HFFc6 (cell line): Measurements from ENCODE around the gene WASHC4. TPM values are rescaled to one million over a fixed set of nuclear protein-coding genes. Genes with fewer than 3 reads are reported as not detected.

Source experiments
- DNase-seq: peaks from one replicate; pipeline ENCODE4 v3.0.0-alpha.2; 2018
- H3K27ac Mint-ChIP-seq: 2 replicates; pipeline ENCODE4 v1.8.0; 2020; ENCODE audit warnings: mild to moderate bottlenecking, mixed read lengths
- H3K27me3 Mint-ChIP-seq: 2 replicates; pipeline ENCODE4 v1.8.0; 2021; ENCODE audit warnings: mild to moderate bottlenecking, moderate library complexity, mixed read lengths; ENCODE audit not compliant: insufficient read depth
- H3K36me3 Mint-ChIP-seq: 2 replicates; pipeline ENCODE4 v1.8.0; 2021; ENCODE audit warnings: low read depth, mixed read lengths
- H3K4me1 Mint-ChIP-seq: 2 replicates; pipeline ENCODE4 v1.8.0; 2020; ENCODE audit warnings: low read depth, mixed read lengths
- H3K4me3 Mint-ChIP-seq: 2 replicates; pipeline ENCODE4 v1.8.0; 2020; ENCODE audit warnings: mild to moderate bottlenecking, moderate library complexity, mixed read lengths
- H3K9me3 Mint-ChIP-seq: 2 replicates; pipeline ENCODE4 v1.8.0; 2020; ENCODE audit warnings: mild to moderate bottlenecking, mixed read lengths
- total RNA-seq, 6 experiments: library from RNA; stranded (reverse); fragmentation: NEBNext Ultra II Directional; extraction: Animal tissue kit (Norgen Biotek cat#: 25700); gene quantifications; 2 replicates in 1 of 6; 3 replicates in 5 of 6; pipeline ENCODE4 v1.2.3, GENCODE V29; 2021
- TF ChIP-seq, protein P1 (sequence below): fragments of 200-600 bp; sonication (generic); IDR thresholded peaks from 2 replicates; pipeline ENCODE4 v1.5.0; 2021; ENCODE audit warnings: antibody characterized with exemption, mild to moderate bottlenecking

The WASHC4 gene
- total RNA-seq, 6 experiments from 2014 or later, result 41.6 to 47.3 (median 44.1) TPM

DNA sequence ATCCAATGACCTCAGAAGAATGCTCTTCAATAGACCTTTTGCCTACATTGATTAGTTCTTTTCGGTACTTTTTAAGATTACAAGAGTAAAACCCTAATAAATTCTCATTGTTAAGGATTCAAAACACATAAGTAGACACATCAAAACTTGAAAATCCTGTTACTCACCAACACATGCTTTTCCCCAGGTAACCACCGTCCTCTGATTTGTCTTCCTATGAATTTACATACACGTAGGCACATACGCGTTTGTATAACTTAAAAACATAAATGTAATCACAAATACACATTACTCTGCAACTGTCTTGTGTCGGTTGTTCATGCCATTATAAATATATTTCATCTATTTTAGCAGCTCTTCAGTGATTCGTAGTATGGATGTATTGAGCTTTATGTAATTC, 910 bp upstream of the WASHC4 start:
- Mint-ChIP-seq H3K4me3 (peak overlapping the region; percentile 91), H3K36me3 (peaks cover 5% of the 10 kb centered on the region; the same call in 1 of the 2 replicates), H3K27ac (no peak overlapping the region; the same call in 1 of the 2 replicates), H3K9me3 (no peaks in the 10 kb centered on the region), H3K4me1 (peaks cover 36% of the 10 kb centered on the region), H3K27me3 (peaks cover 4% of the 10 kb centered on the region; the same call in 1 of the 2 replicates)
- TF ChIP-seq, protein P1, sequence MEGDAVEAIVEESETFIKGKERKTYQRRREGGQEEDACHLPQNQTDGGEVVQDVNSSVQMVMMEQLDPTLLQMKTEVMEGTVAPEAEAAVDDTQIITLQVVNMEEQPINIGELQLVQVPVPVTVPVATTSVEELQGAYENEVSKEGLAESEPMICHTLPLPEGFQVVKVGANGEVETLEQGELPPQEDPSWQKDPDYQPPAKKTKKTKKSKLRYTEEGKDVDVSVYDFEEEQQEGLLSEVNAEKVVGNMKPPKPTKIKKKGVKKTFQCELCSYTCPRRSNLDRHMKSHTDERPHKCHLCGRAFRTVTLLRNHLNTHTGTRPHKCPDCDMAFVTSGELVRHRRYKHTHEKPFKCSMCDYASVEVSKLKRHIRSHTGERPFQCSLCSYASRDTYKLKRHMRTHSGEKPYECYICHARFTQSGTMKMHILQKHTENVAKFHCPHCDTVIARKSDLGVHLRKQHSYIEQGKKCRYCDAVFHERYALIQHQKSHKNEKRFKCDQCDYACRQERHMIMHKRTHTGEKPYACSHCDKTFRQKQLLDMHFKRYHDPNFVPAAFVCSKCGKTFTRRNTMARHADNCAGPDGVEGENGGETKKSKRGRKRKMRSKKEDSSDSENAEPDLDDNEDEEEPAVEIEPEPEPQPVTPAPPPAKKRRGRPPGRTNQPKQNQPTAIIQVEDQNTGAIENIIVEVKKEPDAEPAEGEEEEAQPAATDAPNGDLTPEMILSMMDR, result no peak
- no peak for DNase-seq

DNA sequence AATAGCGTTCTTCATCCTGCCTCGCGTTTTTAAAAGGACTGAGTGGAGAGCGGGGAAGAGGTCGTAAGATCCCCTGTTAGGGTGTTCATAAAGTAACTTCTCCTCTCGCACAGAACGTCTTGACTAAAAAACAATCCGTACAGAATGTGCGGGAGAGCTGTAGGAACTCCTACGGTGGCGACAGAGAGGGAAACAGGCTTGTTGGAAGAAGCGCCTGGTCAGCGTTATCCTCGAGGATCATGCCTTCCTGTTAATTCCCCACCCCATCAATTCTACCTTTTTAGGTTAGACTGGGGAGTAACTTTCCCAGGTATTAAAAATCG, 399 bp upstream of the WASHC4 start:
- TF ChIP-seq, protein P1, result no peak
- H3K4me3 Mint-ChIP-seq, result peak overlapping the region; percentile 91
- H3K4me1 Mint-ChIP-seq, result peaks cover 41% of the 10 kb centered on the region
- peaks cover 10% of the 10 kb centered on the region for H3K36me3 Mint-ChIP-seq
- DNase-seq, result no peak
- H3K27me3 Mint-ChIP-seq, result peaks cover 4% of the 10 kb centered on the region; the same call in 1 of the 2 replicates
- H3K27ac Mint-ChIP-seq, result peak overlapping the region; percentile 86
- H3K9me3 Mint-ChIP-seq, result no peaks in the 10 kb centered on the region

DNA sequence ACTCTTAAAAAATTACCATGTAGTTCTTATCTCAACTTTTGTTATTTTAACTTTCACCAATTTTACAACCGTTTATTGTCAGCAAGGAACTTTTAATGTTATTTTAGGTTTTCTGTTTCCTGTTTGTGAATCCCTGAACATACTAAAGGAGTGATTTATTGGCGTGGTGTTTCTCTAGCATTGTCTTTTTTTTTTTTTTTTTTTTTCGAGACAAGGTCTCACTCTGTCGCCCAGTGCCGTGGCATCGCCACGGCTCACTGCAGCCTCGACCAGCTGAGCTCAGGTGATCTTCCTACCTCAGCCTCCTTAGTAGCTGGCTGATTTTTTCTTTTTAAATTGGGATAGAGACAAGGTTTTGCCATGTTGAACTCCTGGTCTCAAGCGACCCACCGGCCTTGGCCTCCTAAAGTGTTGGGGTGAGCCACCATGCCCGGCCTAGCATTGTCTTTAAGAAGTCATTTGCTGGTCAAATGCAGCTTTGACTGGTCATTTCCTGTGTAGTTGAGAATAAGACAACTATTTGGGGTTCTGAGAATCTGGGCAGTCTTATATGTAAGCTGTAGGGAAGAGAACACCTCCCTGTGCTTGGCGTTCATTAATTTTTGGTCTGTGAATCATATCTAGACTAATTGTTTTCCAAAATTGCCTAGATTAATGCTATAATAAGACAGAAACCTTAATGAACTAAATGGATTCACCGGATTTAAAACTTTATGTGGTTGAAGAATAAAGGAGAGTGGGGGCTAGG, 2.1 kb downstream of the WASHC4 start:
- peak; percentile 52 for DNase-seq
- H3K9me3 Mint-ChIP-seq, result no peaks in the 10 kb centered on the region
- H3K4me1 Mint-ChIP-seq, result peaks cover 57% of the 10 kb centered on the region
- TF ChIP-seq, protein P1, result no peak
- peaks cover 27% of the 10 kb centered on the region for H3K36me3 Mint-ChIP-seq
- H3K4me3 Mint-ChIP-seq, result peak overlapping the region; percentile 91
- H3K27ac Mint-ChIP-seq, result peak overlapping the region; percentile 86
- peaks cover 4% of the 10 kb centered on the region; the same call in 1 of the 2 replicates for H3K27me3 Mint-ChIP-seq

DNA sequence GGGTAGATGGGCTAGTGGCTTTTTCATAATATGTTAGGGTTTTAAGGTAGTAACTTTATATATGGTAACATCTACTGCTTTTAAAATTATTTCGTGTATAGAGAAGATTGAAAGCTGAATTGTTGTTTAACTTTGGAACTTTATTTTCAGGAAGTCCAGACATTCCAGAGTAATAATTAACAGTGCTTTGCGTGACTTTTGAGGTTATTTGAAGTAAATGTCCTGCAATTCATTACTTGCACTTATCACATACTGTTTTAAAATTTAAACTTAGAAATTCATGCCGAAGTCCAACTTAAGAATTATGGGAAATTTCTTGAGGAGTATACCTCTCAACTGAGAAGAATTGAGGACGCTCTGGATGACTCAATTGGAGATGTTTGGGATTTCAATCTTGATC, 3.3 kb downstream of the WASHC4 start:
- H3K4me3 Mint-ChIP-seq, result peak overlapping the region; percentile 91
- peaks cover 57% of the 10 kb centered on the region for H3K4me1 Mint-ChIP-seq
- TF ChIP-seq, protein P1, result no peak
- no peaks in the 10 kb centered on the region for H3K9me3 Mint-ChIP-seq
- H3K27ac Mint-ChIP-seq, result peak overlapping the region; percentile 65; the same call in 1 of the 2 replicates
- peaks cover 31% of the 10 kb centered on the region for H3K36me3 Mint-ChIP-seq
- DNase-seq, result no peak
- H3K27me3 Mint-ChIP-seq, result peaks cover 4% of the 10 kb centered on the region; the same call in 1 of the 2 replicates

DNA sequence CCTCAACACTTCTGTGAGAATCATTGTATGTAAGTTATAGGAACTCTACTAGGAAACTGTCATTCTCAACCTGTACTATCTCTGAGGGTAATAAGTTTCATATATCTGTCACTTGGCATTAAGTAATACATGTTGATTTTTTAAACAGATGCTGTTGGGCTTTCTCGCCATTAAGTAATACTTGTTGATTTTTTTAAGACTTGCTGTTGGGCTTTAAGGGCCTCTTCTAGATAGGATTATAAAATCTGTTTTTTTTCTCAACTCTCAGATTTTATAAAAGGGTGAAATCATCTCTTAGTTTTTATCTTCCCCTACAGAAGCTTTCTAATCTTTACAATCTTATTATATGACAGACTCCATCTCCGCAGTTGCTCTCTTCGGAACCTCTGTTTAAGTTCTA, 5.6 kb downstream of the WASHC4 start:
- Mint-ChIP-seq H3K4me1 (peaks cover 46% of the 10 kb centered on the region), H3K4me3 (no peak overlapping the region), H3K27ac (no peak overlapping the region), H3K36me3 (peaks cover 38% of the 10 kb centered on the region), H3K27me3 (0 out of 2 replicates have a peak, but pooled peaks cover 3% of the 10 kb centered on the region), H3K9me3 (no peaks in the 10 kb centered on the region)
- DNase-seq, result no peak
- TF ChIP-seq, protein P1, result no peak
